Choroid plexus epithelial cell (primary cell): Measurements from ENCODE around the gene GPR158.

Source experiments
- DNase-seq: peaks from one replicate; pipeline ENCODE4 v3.0.0-alpha.2; 2010; ENCODE audit warnings: low read depth
- H3K4me3 ChIP-seq: 2 replicates; pipeline ENCODE4 v1.5.1; 2011; ENCODE audit warnings: low read depth, mild to moderate bottlenecking, control low read depth, low read length, moderate library complexity
- TF ChIP-seq, protein P1 (sequence below): conservative IDR thresholded peaks from 2 replicates; pipeline ENCODE4 v1.5.1; 2011; ENCODE audit warnings: low read depth, mild to moderate bottlenecking, control low read depth, inconsistent platforms, low read length, moderate library complexity

GPR158 gene

DNA sequence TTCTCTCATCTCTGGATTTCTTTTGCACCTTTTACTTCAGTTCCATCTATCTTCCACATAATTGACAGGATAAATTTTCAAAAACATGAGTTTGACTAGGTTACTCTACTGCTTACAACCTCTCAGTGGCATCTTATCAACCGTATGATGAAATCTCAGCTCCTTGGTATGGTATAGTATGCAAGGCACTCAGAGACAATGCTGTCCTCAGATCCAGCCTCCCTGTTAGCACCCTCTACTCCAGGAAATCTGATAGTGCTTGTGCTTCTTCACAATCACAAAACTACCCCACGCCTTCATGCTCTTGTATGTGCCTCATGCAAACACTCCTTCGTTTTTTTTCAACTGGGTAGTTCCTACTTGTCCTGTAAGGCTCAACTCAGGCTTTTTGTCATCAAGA lies 330.7 kb downstream of the GPR158 start:
- DNase-seq: no peak
- TF ChIP-seq, protein P1, sequence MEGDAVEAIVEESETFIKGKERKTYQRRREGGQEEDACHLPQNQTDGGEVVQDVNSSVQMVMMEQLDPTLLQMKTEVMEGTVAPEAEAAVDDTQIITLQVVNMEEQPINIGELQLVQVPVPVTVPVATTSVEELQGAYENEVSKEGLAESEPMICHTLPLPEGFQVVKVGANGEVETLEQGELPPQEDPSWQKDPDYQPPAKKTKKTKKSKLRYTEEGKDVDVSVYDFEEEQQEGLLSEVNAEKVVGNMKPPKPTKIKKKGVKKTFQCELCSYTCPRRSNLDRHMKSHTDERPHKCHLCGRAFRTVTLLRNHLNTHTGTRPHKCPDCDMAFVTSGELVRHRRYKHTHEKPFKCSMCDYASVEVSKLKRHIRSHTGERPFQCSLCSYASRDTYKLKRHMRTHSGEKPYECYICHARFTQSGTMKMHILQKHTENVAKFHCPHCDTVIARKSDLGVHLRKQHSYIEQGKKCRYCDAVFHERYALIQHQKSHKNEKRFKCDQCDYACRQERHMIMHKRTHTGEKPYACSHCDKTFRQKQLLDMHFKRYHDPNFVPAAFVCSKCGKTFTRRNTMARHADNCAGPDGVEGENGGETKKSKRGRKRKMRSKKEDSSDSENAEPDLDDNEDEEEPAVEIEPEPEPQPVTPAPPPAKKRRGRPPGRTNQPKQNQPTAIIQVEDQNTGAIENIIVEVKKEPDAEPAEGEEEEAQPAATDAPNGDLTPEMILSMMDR: no peak
- H3K4me3 ChIP-seq: no peak overlapping the region

DNA sequence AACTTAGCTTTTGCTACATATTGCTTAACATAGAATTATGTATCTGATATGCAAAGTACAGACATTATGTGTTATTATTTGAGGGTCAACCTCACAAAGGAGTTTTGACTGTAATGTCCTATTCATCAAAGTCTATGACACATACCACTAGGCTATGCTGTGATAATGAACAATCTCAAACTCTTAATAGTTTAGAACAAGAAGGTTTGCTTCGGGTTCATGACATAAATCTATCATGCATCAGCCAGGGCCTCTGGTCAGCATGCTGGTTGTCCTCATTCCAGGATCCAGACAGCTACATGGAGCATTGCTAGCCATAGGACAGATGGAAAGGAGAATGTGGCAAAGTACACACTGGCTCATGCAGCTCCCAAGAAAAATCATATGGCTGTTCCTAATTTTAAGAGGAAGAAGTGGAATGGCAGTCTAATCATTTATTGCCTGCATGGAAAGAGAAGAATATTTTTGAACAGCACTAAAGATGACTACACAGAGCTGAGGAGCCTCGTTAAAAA lies 332.1 kb downstream of the GPR158 start:
- no peak for DNase-seq
- TF ChIP-seq, protein P1: no peak
- H3K4me3 ChIP-seq: no peak overlapping the region

DNA sequence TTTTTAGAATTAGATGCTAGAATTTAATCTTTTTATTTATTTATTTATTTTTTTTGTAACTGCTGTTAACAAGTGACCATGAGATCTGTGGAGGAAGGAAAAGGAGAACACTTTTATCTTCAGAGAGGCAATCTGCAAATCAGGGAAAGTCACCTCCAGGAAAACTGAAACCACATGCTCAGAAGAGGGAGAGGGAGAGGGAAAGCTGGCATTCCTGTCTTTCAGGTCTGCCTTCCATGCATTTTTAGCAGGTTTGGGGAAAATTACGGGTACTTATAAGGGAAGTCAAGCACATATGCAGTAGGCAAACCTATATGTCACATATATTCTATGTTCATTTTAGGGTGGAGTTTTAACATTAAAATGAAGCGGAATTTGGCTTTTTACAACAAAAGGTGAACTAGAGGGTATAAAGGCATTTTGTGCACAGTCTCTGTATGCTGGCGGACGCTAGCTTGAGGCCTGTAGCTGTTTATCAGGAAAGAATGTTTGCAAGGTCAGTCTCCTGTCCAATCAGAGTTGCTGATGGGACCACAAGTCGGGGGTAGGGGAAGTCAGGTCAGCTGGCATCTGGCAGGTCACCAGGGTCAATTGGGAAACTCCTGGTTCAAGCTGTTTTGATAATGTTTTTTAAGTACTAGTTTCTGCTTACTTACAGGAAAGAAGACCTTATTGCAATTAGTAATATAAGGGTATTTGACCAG lies 333.5 kb downstream of the GPR158 start:
- H3K4me3 ChIP-seq: no peak overlapping the region
- TF ChIP-seq, protein P1: no peak
- DNase-seq: no peak

DNA sequence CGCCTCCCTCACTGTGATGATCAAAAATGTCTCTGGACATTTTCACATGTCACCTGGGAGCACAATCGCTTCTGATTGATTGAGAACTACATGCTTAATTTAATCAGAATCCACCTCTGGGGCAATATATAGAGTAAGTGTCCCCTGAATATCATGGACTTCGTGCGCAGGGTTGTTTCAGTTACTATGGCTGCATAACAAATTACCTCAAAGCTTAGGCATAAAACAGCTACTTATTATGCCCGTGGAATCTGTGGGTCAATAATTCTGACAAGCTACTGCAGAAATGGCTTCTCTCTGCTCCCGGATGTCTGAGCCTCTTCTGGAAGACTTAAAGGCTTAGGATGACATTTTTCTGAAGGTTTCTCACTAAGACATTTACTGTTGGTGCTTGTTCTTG lies 334.4 kb downstream of the GPR158 start:
- DNase-seq: no peak
- no peak overlapping the region for H3K4me3 ChIP-seq
- TF ChIP-seq, protein P1: no peak

DNA sequence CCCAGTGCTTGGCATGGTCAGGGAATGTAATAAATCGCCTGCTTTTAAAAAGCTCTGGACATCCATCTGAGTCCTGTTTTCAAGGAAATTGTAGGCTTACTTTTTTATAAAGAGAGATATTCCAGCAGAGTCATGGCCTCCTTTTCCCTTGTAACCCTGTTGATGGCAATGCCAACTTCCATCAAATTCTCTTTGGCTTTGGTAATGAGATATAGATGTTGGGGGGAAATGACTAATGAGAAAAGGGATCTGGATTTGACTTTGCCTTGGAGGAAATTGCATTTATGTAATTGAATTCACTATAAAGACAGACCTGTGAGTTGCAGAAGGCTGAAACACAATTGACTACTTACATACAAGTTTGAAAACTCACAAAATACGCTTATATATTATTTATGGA lies 347.5 kb downstream of the GPR158 start:
- no peak for DNase-seq
- TF ChIP-seq, protein P1: no peak
- H3K4me3 ChIP-seq: no peak overlapping the region

DNA sequence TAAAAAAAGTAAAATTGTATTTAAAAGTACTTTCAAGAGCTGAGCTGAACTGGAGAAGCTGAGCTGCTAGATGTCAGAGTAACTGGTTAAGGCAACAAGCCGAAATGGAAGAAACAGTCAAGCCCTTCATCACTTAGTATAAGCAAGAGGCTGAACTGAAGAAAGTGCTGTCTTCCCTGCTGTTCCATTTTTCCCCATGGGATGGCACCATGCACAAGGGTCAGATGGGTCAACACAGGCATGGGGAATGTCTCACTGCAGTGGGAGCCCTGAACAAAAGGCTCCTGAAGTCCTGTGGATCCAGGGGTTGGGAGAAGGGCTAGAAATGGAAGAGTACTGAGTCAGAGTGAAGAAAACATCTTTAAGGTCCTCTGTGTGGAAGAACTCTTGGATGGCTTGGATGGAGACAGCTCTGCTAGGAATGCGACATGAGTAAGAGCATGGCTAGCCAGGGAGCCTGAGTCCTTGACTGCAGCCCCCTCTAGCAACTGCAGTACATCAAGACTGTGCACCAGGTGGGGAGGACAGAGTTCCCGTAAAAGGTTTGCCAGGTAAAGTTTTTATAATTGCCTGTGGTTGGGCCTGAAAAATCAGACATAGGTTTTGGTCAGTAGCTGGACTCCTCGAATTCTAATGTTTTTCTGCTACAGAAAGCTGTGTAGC lies 348.3 kb downstream of the GPR158 start:
- TF ChIP-seq, protein P1: peak; percentile 71
- DNase-seq: peak; percentile 56
- no peak overlapping the region for H3K4me3 ChIP-seq
